ENCODE results near the gene SLC12A1.
"Not testable (repeated sequence)": the region's sequence is repeated elsewhere in the genome, so short reads cannot be mapped to it uniquely, and the experiment has no call there.

The SLC12A1 gene

GRCh38 chr15:48315041-48315440, 108.9 kb downstream of the SLC12A1 start:
- DNase-seq = no peak

GRCh38 chr15:48317221-48317620, 111.1 kb downstream of the SLC12A1 start:
- DNase-seq = no peak

GRCh38 chr15:48318131-48318530, 112.0 kb downstream of the SLC12A1 start:
- DNase-seq = no peak

GRCh38 chr15:48323294-48323693, 117.2 kb downstream of the SLC12A1 start:
- no peak for DNase-seq

GRCh38 chr15:48324949-48325348, 118.8 kb downstream of the SLC12A1 start:
- DNase-seq = no peak

- no peak for DNase-seq
Observed at GRCh38 chr15:48325400-48325799, 119.3 kb downstream of the SLC12A1 start.

GRCh38 chr15:48326180-48326579, 120.1 kb downstream of the SLC12A1 start:
- DNase-seq = not testable (repeated sequence)

- DNase-seq = no peak
Observed at GRCh38 chr15:48330105-48330785, 124.1 kb downstream of the SLC12A1 start.

- DNase-seq = peak; percentile 74 to 81
Observed at GRCh38 chr15:48330855-48331795, 125.0 kb downstream of the SLC12A1 start, which contains the start of gene DUT. Gene DUT (plus strand): TSS chr15:48331429. CDS start chr15:48331516, 87 bp downstream.

GRCh38 chr15:48331796-48332641, 125.9 kb downstream of the SLC12A1 start:
- peak; percentile 61 to 77 for DNase-seq

- peak in 1 of 2 donors; percentile 7 for DNase-seq
Observed at GRCh38 chr15:48332642-48333034, 126.5 kb downstream of the SLC12A1 start.

- no peak for DNase-seq
Observed at GRCh38 chr15:48333540-48333939, 127.4 kb downstream of the SLC12A1 start.

GRCh38 chr15:48334260-48334659, 128.2 kb downstream of the SLC12A1 start:
- no peak for DNase-seq

GRCh38 chr15:48336940-48337339, 130.8 kb downstream of the SLC12A1 start:
- DNase-seq = peak in 1 of 2 donors; percentile 23

- no peak for DNase-seq
Observed at GRCh38 chr15:48337607-48338006, 131.5 kb downstream of the SLC12A1 start.

- DNase-seq = peak in 1 of 2 donors; percentile 14
Observed at GRCh38 chr15:48340111-48340510, 134.0 kb downstream of the SLC12A1 start.

GRCh38 chr15:48343865-48344264, 137.8 kb downstream of the SLC12A1 start:
- DNase-seq = no peak

- no peak for DNase-seq
Observed at GRCh38 chr15:48345516-48345915, 139.4 kb downstream of the SLC12A1 start.

- peak; percentile 44 to 67 for DNase-seq
Observed at GRCh38 chr15:48352474-48353072, 146.5 kb downstream of the SLC12A1 start.

Data from CD4-positive, alpha-beta T cell treated with Interferon alpha-2 for 1 hour (primary cell).